Measurements from ENCODE around the gene KCNH1. TPM values are rescaled to one million over a fixed set of nuclear protein-coding genes. Genes with fewer than 3 reads are reported as not detected.

The KCNH1 gene
- total RNA-seq, 4 donors from 2014 or later: 0.29 to 0.67 (median 0.38) TPM

DNA sequence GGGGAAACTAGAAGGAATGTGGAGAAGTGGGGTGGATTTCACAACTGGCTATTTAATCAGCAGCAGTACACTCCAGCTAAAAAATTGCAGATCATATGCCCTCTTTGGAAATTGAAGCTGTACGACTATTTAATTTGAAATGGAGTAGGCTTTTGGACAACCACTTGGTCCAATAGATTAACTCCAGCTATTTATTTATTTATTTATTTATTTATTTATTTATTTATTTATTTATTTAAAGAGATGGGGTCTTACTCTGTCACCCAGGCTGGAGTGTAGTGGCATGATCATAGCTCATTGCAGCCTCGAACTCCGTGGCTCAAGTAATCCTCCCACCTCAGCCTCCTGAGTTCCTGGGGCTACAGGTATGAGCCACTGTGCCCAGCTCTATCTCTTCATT is 312.3 kb downstream of the KCNH1 start:
- Histone ChIP-seq H3K4me1 (no peaks in the 10 kb centered on the region), H3K9me3 (no peaks in the 10 kb centered on the region), H3K27me3 (no peaks in the 10 kb centered on the region), H3K36me3 (no peaks in the 10 kb centered on the region), H3K27ac (no peak overlapping the region), H3K4me3 (no peak overlapping the region)
- ATAC-seq (no peak), DNase-seq (no peak)
- no peak for TF ChIP-seq POLR2A (IDR thresholded peaks at IDR 0.05)
- TF ChIP-seq, protein P1, sequence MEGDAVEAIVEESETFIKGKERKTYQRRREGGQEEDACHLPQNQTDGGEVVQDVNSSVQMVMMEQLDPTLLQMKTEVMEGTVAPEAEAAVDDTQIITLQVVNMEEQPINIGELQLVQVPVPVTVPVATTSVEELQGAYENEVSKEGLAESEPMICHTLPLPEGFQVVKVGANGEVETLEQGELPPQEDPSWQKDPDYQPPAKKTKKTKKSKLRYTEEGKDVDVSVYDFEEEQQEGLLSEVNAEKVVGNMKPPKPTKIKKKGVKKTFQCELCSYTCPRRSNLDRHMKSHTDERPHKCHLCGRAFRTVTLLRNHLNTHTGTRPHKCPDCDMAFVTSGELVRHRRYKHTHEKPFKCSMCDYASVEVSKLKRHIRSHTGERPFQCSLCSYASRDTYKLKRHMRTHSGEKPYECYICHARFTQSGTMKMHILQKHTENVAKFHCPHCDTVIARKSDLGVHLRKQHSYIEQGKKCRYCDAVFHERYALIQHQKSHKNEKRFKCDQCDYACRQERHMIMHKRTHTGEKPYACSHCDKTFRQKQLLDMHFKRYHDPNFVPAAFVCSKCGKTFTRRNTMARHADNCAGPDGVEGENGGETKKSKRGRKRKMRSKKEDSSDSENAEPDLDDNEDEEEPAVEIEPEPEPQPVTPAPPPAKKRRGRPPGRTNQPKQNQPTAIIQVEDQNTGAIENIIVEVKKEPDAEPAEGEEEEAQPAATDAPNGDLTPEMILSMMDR (IDR thresholded peaks at IDR 0.05 in 4 of 5, conservative IDR thresholded peaks at IDR 0.05 in 1 of 5): no peak
- intact Hi-C loops (cut with DNase I; ENCODE audit: low total_unique reads) (no loop called here), in situ Hi-C loops (cut with MboI; ENCODE audit: low sequenced_read_pairs in 4 of 4) (no loop called here)

DNA sequence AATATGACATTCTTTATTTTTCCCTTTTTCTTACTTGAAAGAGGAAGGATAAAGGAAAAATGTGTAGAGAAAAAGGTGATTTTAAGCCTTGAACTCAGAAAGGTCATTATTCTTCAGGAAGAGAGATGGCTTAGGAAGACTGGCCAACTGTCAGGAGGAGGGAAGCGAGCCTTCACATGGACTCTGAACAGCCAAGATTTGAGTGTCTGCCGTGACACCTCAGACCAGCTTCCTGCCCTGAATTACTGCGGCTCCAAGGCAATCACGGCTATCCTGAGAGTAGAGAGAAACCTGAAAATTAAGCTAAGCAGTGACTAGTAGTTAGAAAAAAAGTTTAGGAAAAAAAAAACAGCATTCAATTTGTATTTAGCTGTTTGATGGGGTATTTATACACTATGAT is 314.7 kb downstream of the KCNH1 start:
- no peak for DNase-seq
- intact Hi-C loops (cut with DNase I; ENCODE audit: low total_unique reads): no loop called here
- TF ChIP-seq, protein P1 (IDR thresholded peaks at IDR 0.05 in 4 of 5, conservative IDR thresholded peaks at IDR 0.05 in 1 of 5): no peak
- no peak for TF ChIP-seq POLR2A (IDR thresholded peaks at IDR 0.05)

GRCh38 chr1:210817385-210818275 is 316.3 kb downstream of the KCNH1 start:
- Histone ChIP-seq H3K27ac (no peak overlapping the region), H3K36me3 (no peaks in the 10 kb centered on the region), H3K9me3 (no peaks in the 10 kb centered on the region), H3K4me3 (no peak overlapping the region), H3K4me1 (no peaks in the 10 kb centered on the region), H3K27me3 (no peaks in the 10 kb centered on the region)
- no peak for DNase-seq
- no peak for TF ChIP-seq POLR2A (IDR thresholded peaks at IDR 0.05)
- TF ChIP-seq, protein P1 (IDR thresholded peaks at IDR 0.05 in 4 of 5, conservative IDR thresholded peaks at IDR 0.05 in 1 of 5): no peak
- in situ Hi-C loops (cut with MboI; ENCODE audit: low sequenced_read_pairs in 4 of 4): no loop called here
- intact Hi-C loops (cut with DNase I; ENCODE audit: low total_unique reads): no loop called here
- ATAC-seq: no peak

More for the DNA sequence above, 314.7 kb downstream of the KCNH1 start:
- Histone ChIP-seq H3K9me3 (no peaks in the 10 kb centered on the region), H3K36me3 (no peaks in the 10 kb centered on the region), H3K4me1 (no peaks in the 10 kb centered on the region), H3K27ac (no peak overlapping the region), H3K27me3 (no peaks in the 10 kb centered on the region), H3K4me3 (no peak overlapping the region)
- in situ Hi-C loops (cut with MboI; ENCODE audit: low sequenced_read_pairs in 4 of 4): no loop called here
- ATAC-seq: no peak

DNA sequence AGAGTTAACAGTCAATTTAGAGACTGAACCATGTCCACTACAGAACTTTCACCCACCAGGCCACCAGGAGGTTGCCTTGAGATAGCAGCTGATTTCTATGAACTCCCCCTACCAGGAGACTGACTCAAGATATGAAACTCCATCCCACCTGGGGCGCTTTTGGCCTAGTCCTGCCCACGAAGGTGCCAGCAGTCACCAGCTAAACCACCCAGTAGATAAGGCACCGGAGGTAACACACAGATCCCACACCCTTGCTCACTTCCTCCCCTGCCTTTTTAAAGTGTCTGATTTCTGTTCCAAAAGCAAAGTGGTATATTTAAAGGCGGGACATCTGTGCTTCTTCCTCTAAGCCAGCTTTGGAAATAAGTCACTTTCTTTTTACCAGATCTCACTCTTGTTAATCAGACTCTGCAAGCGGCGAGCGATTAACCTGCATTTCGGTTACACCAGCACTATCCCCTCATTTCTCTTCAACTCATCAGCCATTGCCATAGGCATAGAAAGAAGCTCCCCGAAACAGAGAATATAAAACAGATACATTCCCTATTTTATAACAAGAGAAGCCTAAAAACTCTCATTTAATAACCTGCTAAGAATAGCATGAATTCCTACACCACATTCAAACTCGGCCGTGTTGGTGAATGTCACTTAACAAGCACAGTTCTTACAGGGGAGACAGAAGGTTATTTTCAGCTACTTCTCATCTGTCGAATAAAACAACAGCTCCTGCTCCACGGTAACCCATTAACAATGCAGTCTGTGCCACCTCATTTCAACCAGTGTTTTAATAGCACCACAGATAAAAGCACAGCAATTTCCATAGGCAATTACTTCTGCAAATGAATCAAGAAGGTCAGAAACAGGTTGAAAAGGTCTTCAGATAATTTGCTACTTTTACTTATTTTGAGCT is 318.1 kb downstream of the KCNH1 start:
- in situ Hi-C loops (cut with MboI; ENCODE audit: low sequenced_read_pairs in 4 of 4): no loop called here
- DNase-seq: no peak
- Histone ChIP-seq H3K36me3 (no peaks in the 10 kb centered on the region), H3K4me1 (no peaks in the 10 kb centered on the region), H3K9me3 (no peaks in the 10 kb centered on the region), H3K4me3 (no peak overlapping the region), H3K27ac (no peak overlapping the region), H3K27me3 (no peaks in the 10 kb centered on the region)
- intact Hi-C loops (cut with DNase I; ENCODE audit: low total_unique reads): no loop called here
- no peak for ATAC-seq
- no peak for TF ChIP-seq POLR2A (IDR thresholded peaks at IDR 0.05)
- TF ChIP-seq, protein P1 (IDR thresholded peaks at IDR 0.05 in 4 of 5, conservative IDR thresholded peaks at IDR 0.05 in 1 of 5): no peak
